Duodenal mucosa (tissue), 2 donors: Measurements from ENCODE around the gene CELF4.

Experiments
- H3K27ac ChIP-seq: one replicate; pipeline ENCODE4 v1.7.0; 2013; ENCODE audit warnings: low read depth, low read length
- H3K27me3 ChIP-seq, 2 donors: one replicate each; pipeline ENCODE4 v1.7.0; 2013; ENCODE audit warnings: low read length in 2 of 2, control low read depth in 1 of 2; ENCODE audit not compliant: insufficient read depth in 2 of 2, control insufficient read depth in 1 of 2
- H3K36me3 ChIP-seq, 2 donors: one replicate each; pipeline ENCODE4 v1.7.0; 2013; ENCODE audit warnings: low read length in 2 of 2, control low read depth in 1 of 2; ENCODE audit not compliant: insufficient read depth in 2 of 2, control insufficient read depth in 1 of 2
- H3K4me1 ChIP-seq, 2 donors: one replicate each; pipeline ENCODE4 v1.7.0; 2013; ENCODE audit warnings: low read length in 2 of 2, control low read depth in 1 of 2; ENCODE audit not compliant: insufficient read depth in 2 of 2, control insufficient read depth in 1 of 2
- H3K4me3 ChIP-seq, 2 donors: one replicate each; pipeline ENCODE4 v1.7.0; 2013; ENCODE audit warnings: low read length in 2 of 2, low read depth in 1 of 2
- H3K9ac ChIP-seq, 2 donors: one replicate each; pipeline ENCODE4 v1.7.0; 2013; ENCODE audit warnings: low read length in 2 of 2, low read depth in 1 of 2
- H3K9me3 ChIP-seq, 2 donors: one replicate each; pipeline ENCODE4 v1.7.0; 2013; ENCODE audit warnings: low read length in 2 of 2, control low read depth in 1 of 2; ENCODE audit not compliant: control insufficient read depth in 1 of 2

The CELF4 gene

GRCh38 chr18:37351110-37351509, 214.5 kb downstream of the CELF4 start:
- H3K4me1 ChIP-seq: no peaks in the 10 kb centered on the region
- no peaks in the 10 kb centered on the region for H3K27me3 ChIP-seq
- no peaks in the 10 kb centered on the region for H3K9me3 ChIP-seq
- H3K4me3 ChIP-seq: no peak overlapping the region
- H3K27ac ChIP-seq: no peak overlapping the region
- H3K36me3 ChIP-seq: no peaks in the 10 kb centered on the region
- no peak overlapping the region for H3K9ac ChIP-seq

GRCh38 chr18:37348729-37349128, 216.9 kb downstream of the CELF4 start:
- H3K4me1 ChIP-seq: no peaks in the 10 kb centered on the region
- no peaks in the 10 kb centered on the region for H3K36me3 ChIP-seq
- no peak overlapping the region for H3K9ac ChIP-seq
- H3K4me3 ChIP-seq: no peak overlapping the region
- no peaks in the 10 kb centered on the region for H3K9me3 ChIP-seq
- H3K27me3 ChIP-seq: peaks cover 0 to 4% of the 10 kb centered on the region in 2 donors
- no peak overlapping the region for H3K27ac ChIP-seq

- Histone ChIP-seq H3K4me3 (no peak overlapping the region), H3K27me3 (peaks cover 0 to 8% of the 10 kb centered on the region in 2 donors), H3K9me3 (no peaks in the 10 kb centered on the region), H3K36me3 (no peaks in the 10 kb centered on the region), H3K27ac (no peak overlapping the region), H3K9ac (no peak overlapping the region), H3K4me1 (no peaks in the 10 kb centered on the region)
Measured at GRCh38 chr18:37346048-37346447, 219.6 kb downstream of the CELF4 start.

GRCh38 chr18:37343542-37343851, 222.1 kb downstream of the CELF4 start:
- no peak overlapping the region for H3K4me3 ChIP-seq
- H3K27me3 ChIP-seq: peaks cover 0 to 11% of the 10 kb centered on the region in 2 donors
- no peak overlapping the region for H3K9ac ChIP-seq
- no peaks in the 10 kb centered on the region for H3K4me1 ChIP-seq
- H3K36me3 ChIP-seq: no peaks in the 10 kb centered on the region
- no peaks in the 10 kb centered on the region for H3K9me3 ChIP-seq
- no peak overlapping the region for H3K27ac ChIP-seq

GRCh38 chr18:37341473-37342086, 224.0 kb downstream of the CELF4 start:
- Histone ChIP-seq H3K4me3 (no peak overlapping the region), H3K9ac (no peak overlapping the region), H3K4me1 (no peaks in the 10 kb centered on the region), H3K9me3 (no peaks in the 10 kb centered on the region), H3K27me3 (peaks cover 0 to 11% of the 10 kb centered on the region in 2 donors), H3K27ac (no peak overlapping the region), H3K36me3 (no peaks in the 10 kb centered on the region)

GRCh38 chr18:37341016-37341415, 224.6 kb downstream of the CELF4 start:
- no peaks in the 10 kb centered on the region for H3K36me3 ChIP-seq
- H3K9me3 ChIP-seq: no peaks in the 10 kb centered on the region
- peaks cover 0 to 11% of the 10 kb centered on the region in 2 donors for H3K27me3 ChIP-seq
- no peaks in the 10 kb centered on the region for H3K4me1 ChIP-seq
- H3K9ac ChIP-seq: no peak overlapping the region
- H3K4me3 ChIP-seq: no peak overlapping the region
- no peak overlapping the region for H3K27ac ChIP-seq

GRCh38 chr18:37339701-37340215, 225.8 kb downstream of the CELF4 start:
- Histone ChIP-seq H3K36me3 (no peaks in the 10 kb centered on the region), H3K27ac (no peak overlapping the region), H3K4me3 (no peak overlapping the region), H3K27me3 (peaks cover 0 to 11% of the 10 kb centered on the region in 2 donors), H3K4me1 (no peaks in the 10 kb centered on the region), H3K9me3 (no peaks in the 10 kb centered on the region), H3K9ac (no peak overlapping the region)

- Histone ChIP-seq H3K36me3 (no peaks in the 10 kb centered on the region), H3K9me3 (no peaks in the 10 kb centered on the region), H3K4me1 (no peaks in the 10 kb centered on the region), H3K27ac (no peak overlapping the region), H3K27me3 (peaks cover 0 to 2% of the 10 kb centered on the region in 2 donors), H3K9ac (no peak overlapping the region), H3K4me3 (no peak overlapping the region)
Measured at GRCh38 chr18:37336568-37337285, 228.9 kb downstream of the CELF4 start.

GRCh38 chr18:37335409-37335736, 230.2 kb downstream of the CELF4 start:
- H3K9me3 ChIP-seq: no peaks in the 10 kb centered on the region
- H3K4me1 ChIP-seq: no peaks in the 10 kb centered on the region
- no peak overlapping the region for H3K27ac ChIP-seq
- H3K36me3 ChIP-seq: no peaks in the 10 kb centered on the region
- peaks cover 0 to 2% of the 10 kb centered on the region in 2 donors for H3K27me3 ChIP-seq
- H3K4me3 ChIP-seq: no peak overlapping the region
- no peak overlapping the region for H3K9ac ChIP-seq

- Histone ChIP-seq H3K4me3 (no peak overlapping the region), H3K36me3 (no peaks in the 10 kb centered on the region), H3K4me1 (no peaks in the 10 kb centered on the region), H3K9ac (no peak overlapping the region), H3K27ac (no peak overlapping the region), H3K27me3 (peaks cover 0 to 2% of the 10 kb centered on the region in 2 donors), H3K9me3 (no peaks in the 10 kb centered on the region)
Measured at GRCh38 chr18:37334631-37335408, 230.8 kb downstream of the CELF4 start.
